NCI-H1436 treated with DMSO at 0.1 percent for 48 hours (cell line): ENCODE data around the gene ETV6.

Experiments used
- DNase-seq: peaks from one replicate; lab custom pipeline; 2025; lab: John Stamatoyannopoulos, UW

ETV6 gene

GRCh38 chr12:11695321-11695720, 45.8 kb downstream of the ETV6 start:
- DNase-seq = no peak

- DNase-seq = no peak
Measured at GRCh38 chr12:11696084-11696483, 46.6 kb downstream of the ETV6 start.

GRCh38 chr12:11697131-11697530, 47.7 kb downstream of the ETV6 start:
- no peak for DNase-seq

GRCh38 chr12:11697670-11698387, 48.4 kb downstream of the ETV6 start:
- DNase-seq = no peak

GRCh38 chr12:11698729-11699128, 49.3 kb downstream of the ETV6 start:
- no peak for DNase-seq

DNA sequence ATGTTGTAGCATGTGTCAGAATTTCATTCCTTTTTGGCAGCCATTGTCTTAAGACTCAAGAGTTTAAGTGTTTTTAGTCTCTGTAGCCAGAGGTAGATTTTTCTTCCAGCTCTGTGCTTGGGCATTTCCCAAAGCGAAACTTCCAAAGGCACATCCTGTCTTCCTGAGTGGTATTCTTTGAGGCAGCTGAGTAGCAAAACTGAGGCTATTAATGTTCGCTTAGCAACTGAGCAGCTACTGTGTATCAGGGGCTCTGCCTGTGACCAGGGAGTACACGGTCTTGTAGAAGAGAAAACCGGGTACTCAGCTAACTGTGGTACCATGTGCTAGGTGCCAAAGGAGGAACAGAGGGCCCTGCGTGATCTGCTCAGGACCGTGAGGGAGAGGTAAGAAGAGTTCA, 52.0 kb downstream of the ETV6 start:
- no peak for DNase-seq

DNA sequence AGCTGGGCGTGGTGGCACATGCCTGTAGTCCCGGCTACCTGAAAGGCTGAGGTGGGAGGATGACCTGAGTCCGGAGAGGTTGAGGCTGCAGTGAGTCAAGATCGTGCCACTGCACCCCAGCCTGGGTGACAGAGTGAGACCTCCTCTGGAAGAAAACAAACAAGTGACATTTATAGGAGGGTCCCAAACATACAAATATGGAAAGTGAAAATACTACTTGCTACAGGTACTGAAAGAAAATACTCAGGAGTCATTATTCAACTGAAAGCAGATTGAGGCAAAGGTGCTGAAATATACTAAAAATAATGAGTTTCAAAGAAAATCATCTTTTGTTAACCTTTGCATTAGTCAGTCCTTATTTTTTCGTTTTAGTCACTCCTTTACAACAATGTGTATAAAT, 53.5 kb downstream of the ETV6 start:
- DNase-seq = no peak

- no peak for DNase-seq
Measured at GRCh38 chr12:11703378-11703777, 53.9 kb downstream of the ETV6 start.

GRCh38 chr12:11704089-11704488, 54.6 kb downstream of the ETV6 start:
- DNase-seq = no peak

DNA sequence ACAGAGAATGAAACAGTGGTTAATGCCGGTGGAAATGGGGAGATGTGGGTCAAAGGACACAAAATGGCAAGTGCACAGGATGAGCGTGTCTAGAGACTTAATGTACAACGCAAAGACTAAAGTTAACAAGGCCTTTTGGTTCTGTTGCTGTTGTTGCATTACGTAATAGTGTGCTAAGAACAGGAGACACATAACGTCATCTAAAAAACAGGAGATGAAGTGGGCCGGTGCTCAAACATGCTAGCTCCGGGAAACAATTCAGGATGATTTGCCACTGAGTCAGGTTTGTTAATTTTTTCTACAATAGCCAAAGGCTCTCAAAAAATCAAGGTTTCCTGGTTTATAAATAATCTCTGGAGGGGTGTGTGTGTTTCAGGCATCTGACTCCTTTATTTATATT, 55.5 kb downstream of the ETV6 start:
- no peak for DNase-seq

GRCh38 chr12:11706509-11707379, 57.3 kb downstream of the ETV6 start:
- DNase-seq = no peak

- DNase-seq = no peak
Measured at GRCh38 chr12:11707535-11707934, 58.1 kb downstream of the ETV6 start.

DNA sequence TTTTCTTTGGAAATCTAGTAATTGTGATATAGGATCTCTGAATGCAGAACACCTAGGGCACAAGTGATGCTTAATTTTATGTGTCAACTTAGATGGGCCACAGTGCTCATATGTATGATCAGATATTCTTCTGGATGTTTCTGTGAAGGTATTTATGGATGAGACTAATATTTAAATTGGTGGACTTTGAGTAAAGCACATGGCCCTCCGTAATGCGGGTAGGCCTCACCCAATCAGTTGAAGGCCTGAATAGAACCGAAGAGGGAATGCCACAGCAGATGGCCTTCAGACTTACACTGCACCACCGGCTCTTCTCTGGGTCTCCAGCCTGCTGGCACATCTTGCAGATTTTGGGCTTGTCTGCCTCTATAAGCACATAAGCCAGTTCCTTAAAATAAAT, 60.0 kb downstream of the ETV6 start:
- no peak for DNase-seq

- no peak for DNase-seq
Measured at GRCh38 chr12:11710431-11710830, 61.0 kb downstream of the ETV6 start.

DNA sequence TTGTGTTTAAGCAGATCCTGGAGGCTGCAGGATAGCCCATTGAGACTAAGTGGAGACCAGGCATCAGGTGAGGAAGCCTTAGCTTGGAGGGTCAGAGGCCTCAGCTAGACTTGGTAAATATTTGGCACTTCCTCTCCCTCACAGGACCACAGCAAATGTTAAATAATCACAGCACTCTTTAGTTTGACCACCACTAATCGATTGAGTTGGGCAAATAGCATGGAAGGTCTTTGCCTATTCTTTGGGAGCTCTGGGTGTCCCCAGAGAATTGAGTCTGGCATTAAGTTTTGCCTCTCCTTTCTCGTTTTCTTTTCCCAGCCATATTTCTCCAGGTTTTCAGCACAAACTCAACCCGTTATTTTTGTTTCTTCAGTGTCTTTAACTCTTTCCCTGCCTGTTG, 61.4 kb downstream of the ETV6 start:
- DNase-seq = no peak

DNA sequence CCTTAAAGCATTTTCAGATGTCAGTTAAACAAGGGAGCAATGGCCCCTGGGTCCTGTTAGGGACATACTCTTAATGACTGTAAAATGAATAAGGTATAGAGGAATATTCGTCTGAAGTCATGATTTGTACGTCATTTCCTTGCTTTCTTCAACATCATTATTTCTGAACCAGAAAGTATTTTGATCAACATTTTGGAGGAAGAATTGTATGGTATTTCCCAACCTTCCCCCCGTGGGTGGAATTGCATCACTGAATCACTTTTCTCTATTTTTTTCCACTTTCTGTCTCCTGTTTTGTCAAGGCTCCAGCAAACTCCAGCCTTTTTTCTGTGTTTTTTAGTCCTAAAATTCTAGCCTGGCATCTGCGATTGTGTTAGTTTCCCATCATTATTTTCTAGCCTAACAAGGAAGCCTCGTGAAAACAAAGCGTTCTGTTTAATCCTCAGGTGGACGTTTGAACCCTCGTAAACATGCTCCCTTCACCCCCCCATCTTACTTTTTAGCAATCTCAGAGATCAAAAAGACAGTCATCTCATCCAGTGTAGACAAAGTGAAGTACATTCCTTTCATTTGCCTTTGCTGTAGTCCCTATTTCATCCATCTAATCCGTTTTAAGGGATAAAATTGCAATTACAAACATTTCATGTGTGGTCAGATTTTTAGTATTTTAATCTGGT, 62.3 kb downstream of the ETV6 start:
- no peak for DNase-seq

DNA sequence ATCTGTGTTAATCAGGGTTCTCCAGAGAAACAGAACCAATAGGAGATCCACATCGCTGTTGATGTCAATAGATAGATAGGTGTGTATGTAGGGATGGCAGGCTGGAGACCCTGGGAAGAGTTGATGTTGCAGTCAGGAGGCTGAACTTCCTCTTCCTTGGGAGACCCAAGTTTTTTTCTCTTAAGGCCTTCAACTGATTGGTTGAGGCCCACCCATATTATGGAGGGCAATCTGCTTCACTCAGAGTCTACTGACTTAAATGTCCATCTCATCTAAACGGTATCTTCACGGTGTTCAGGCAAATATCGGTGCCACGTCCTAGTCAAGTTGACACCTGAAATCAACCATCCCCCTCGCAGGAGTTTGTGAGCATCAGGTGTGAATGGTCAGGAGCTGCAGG, 63.0 kb downstream of the ETV6 start:
- no peak for DNase-seq

- DNase-seq = no peak
Measured at GRCh38 chr12:11713202-11713601, 63.7 kb downstream of the ETV6 start.

DNA sequence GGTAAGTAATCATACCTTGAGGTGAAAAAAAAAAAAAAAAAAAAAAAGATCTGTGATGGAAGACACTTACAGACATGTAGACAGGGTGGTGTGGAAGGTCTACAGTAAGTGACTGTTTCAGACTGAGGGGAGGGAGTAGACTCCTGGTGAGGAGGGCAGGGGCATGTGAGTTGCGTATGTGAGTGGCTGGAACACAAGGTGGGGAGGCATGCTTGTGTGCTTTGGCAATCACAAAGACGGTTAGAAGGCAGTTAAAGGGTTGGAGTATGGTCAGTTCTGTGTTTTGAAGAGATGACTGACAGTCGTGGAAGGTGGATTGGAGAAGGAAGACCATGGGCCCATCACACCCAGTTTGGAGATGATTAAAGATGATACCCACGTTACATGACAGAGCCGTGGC, 65.2 kb downstream of the ETV6 start:
- no peak for DNase-seq

DNA sequence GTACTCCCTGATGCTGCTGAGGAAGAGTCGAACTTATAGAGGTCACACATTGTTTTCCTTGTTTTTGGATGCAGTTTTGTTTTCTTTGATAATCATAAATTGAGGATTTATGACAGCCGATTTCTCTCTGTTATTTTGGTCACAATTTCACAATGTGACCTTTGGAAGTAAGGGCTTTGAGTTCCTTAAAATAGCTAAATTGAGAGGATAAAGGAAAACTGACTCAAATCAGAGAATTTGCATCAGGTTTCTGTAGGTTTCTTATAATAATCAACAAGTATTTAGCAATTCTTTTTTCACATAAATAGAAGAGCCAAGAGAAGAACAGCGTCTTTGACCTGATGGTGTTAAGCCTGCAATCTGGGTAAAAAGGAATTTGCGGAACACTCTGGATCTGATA, 66.1 kb downstream of the ETV6 start:
- DNase-seq = no peak

- no peak for DNase-seq
Measured at GRCh38 chr12:11716794-11717518, 67.5 kb downstream of the ETV6 start.

DNA sequence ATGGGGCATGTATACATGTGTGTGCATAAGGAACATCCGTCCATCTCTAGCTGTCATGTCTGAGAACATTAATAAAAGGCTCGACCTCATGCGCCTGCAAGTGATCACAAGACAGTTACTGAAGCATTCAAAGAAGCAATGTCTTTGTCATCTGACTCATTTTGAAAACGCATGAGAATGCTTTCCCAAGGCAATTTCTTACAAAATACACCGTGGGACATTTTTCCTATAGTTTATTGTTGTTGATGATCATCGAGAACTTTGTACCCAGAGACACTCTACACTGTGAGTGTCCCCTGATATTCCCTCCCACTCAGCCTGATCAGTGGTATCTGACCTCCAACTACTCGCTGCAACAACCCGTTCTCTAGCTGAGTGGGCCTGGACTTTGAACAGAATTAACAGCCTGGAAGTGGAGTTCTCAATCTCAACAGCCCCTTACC, 68.1 kb downstream of the ETV6 start:
- no peak for DNase-seq
